Vagina (tissue), 2 donors: ENCODE results near the gene COMTD1.
A peak's percentile ranks its signal among the peaks of the same experiment; 100 is the strongest.

ENCODE experiments used
- POLR2AphosphoS5 ChIP-seq, 2 donors: sonication (generic); formaldehyde crosslinking; IDR thresholded peaks; one replicate each; pipeline ENCODE4 v1.9.0; 2017; ENCODE audit warnings: antibody characterized with exemption in 2 of 2, mild to moderate bottlenecking in 2 of 2, low read depth in 1 of 2; ENCODE audit not compliant: insufficient read depth in 1 of 2
- TF ChIP-seq, protein P1 (sequence below), 3 experiments: fragments of 450-650 bp in 2 of 3; fragments of 200-600 bp in 1 of 3; sonication (generic) in 1 of 3; IDR thresholded peaks; one replicate each; pipeline ENCODE4 v1.5.1; 2017 to 2019; ENCODE audit warnings: antibody characterized with exemption in 3 of 3, mild to moderate bottlenecking in 2 of 3, moderate library complexity in 2 of 3

- TF ChIP-seq, protein P1, sequence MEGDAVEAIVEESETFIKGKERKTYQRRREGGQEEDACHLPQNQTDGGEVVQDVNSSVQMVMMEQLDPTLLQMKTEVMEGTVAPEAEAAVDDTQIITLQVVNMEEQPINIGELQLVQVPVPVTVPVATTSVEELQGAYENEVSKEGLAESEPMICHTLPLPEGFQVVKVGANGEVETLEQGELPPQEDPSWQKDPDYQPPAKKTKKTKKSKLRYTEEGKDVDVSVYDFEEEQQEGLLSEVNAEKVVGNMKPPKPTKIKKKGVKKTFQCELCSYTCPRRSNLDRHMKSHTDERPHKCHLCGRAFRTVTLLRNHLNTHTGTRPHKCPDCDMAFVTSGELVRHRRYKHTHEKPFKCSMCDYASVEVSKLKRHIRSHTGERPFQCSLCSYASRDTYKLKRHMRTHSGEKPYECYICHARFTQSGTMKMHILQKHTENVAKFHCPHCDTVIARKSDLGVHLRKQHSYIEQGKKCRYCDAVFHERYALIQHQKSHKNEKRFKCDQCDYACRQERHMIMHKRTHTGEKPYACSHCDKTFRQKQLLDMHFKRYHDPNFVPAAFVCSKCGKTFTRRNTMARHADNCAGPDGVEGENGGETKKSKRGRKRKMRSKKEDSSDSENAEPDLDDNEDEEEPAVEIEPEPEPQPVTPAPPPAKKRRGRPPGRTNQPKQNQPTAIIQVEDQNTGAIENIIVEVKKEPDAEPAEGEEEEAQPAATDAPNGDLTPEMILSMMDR (IDR thresholded peaks at IDR 0.05): no peak
- peak in 1 of 2 donors; percentile 30 for TF ChIP-seq POLR2AphosphoS5 (IDR thresholded peaks at IDR 0.05; ENCODE audit: insufficient read depth in 1 of 2, low read depth in 1 of 2)
Observed at GRCh38 chr10:75201793-75202307, 33.9 kb downstream of the COMTD1 start.
